Measurements from ENCODE around the gene EPHA7. TPM values are rescaled to one million over a fixed set of nuclear protein-coding genes. Genes with fewer than 3 reads are reported as not detected.

Gene EPHA7
- total and polyA plus RNA-seq, 2 of the 13 experiments (the other 11 are each of a cell fraction or from before 2014, with no cell fraction given), result not detected

- TF ChIP-seq, protein P1, sequence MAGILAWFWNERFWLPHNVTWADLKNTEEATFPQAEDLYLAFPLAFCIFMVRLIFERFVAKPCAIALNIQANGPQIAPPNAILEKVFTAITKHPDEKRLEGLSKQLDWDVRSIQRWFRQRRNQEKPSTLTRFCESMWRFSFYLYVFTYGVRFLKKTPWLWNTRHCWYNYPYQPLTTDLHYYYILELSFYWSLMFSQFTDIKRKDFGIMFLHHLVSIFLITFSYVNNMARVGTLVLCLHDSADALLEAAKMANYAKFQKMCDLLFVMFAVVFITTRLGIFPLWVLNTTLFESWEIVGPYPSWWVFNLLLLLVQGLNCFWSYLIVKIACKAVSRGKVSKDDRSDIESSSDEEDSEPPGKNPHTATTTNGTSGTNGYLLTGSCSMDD (CRISPR knock-in tag; IDR thresholded peaks at IDR 0.05), result no peak
- TF ChIP-seq BCLAF1 (IDR thresholded peaks at IDR 0.05) (no peak), RCOR2 (CRISPR knock-in tag; IDR thresholded peaks at IDR 0.05) (no peak)
These were observed 160.0 kb downstream of the EPHA7 start (continued) for GRCh38 chr6:93259332-93259731.

DNA sequence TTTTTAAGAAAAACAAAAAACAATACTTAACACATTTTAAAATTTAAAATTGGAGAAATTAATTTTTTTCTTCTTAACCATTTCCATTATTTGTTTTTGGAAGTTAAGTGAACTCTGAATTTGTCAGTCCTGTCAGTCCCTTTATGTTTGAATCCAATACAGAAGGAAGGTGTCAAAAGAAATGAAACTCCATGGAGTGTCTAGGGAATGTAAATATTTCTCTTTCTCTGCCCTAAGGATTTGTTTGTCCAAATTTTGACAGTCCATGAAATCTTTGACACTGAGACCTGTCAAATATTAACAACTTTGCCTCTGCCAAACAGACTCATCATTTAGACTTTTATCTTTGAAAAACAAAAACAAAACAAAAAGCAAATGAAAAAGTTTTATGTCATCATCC lies 166.4 kb downstream of the EPHA7 start:
- DNase-seq (ENCODE audit: low spot score) (no peak), FAIRE-seq (no peak), ATAC-seq (peak; percentile 55; the same call in 1 of the 3 replicates)
- H3K4me1 ChIP-seq (ENCODE audit: insufficient read depth, low read length), result no peaks in the 10 kb centered on the region
- no peaks in the 10 kb centered on the region for H3K36me3 ChIP-seq (replicated peaks in 1 of 2; ENCODE audit: control insufficient read depth in 1 of 2, insufficient read depth in 2 of 2, low read length in 2 of 2)
- H2AFZ ChIP-seq (ENCODE audit: low read length), result no peak overlapping the region
- no peak overlapping the region for H3K9ac ChIP-seq (ENCODE audit: insufficient read depth, low read depth, low read length)
- no TSS peak for BruUV-seq (replicated peaks)
- ChIA-PET CTCF (ENCODE audit: low intra/inter-chr PET ratio, low total read pairs) (no interaction called here), POLR2A (no interaction called here)
- in situ Hi-C loops (cut with HindIII; ENCODE audit: extremely low pct_ligation_motif_present, low pct_unique_long_range_greater_than_20kb), result no loop called here
- no peak overlapping the region for H3K4me3 ChIP-seq (replicated peaks in 1 of 3; ENCODE audit: insufficient read depth in 1 of 3, low read depth in 2 of 3, low read length in 3 of 3)
- no peaks in the 10 kb centered on the region for H3K27me3 ChIP-seq (ENCODE audit: control insufficient read depth in 1 of 2, insufficient read depth in 2 of 2, low read length in 2 of 2)
- H3K4me2 ChIP-seq (ENCODE audit: low read depth, low read length), result no peak overlapping the region
- H3K9me3 ChIP-seq (ENCODE audit: low read length), result no peaks in the 10 kb centered on the region
- no peak overlapping the region for H3K27ac ChIP-seq (ENCODE audit: extremely low read length, insufficient read depth, low read length)
- no peaks in the 10 kb centered on the region for H3K79me2 ChIP-seq (ENCODE audit: insufficient read depth, low read length)
- intact Hi-C loops (cut with micrococcal nuclease; ENCODE audit: unreplicated experiment), result no loop called here
- H4K20me1 ChIP-seq (ENCODE audit: insufficient read depth, low read length), result no peaks in the 10 kb centered on the region
- TF ChIP-seq, protein P2, sequence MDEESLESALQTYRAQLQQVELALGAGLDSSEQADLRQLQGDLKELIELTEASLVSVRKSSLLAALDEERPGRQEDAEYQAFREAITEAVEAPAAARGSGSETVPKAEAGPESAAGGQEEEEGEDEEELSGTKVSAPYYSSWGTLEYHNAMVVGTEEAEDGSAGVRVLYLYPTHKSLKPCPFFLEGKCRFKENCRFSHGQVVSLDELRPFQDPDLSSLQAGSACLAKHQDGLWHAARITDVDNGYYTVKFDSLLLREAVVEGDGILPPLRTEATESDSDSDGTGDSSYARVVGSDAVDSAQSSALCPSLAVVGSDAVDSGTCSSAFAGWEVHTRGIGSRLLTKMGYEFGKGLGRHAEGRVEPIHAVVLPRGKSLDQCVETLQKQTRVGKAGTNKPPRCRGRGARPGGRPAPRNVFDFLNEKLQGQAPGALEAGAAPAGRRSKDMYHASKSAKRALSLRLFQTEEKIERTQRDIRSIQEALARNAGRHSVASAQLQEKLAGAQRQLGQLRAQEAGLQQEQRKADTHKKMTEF (CRISPR knock-in tag; IDR thresholded peaks at IDR 0.05), result no peak
- TF ChIP-seq, protein P3, sequence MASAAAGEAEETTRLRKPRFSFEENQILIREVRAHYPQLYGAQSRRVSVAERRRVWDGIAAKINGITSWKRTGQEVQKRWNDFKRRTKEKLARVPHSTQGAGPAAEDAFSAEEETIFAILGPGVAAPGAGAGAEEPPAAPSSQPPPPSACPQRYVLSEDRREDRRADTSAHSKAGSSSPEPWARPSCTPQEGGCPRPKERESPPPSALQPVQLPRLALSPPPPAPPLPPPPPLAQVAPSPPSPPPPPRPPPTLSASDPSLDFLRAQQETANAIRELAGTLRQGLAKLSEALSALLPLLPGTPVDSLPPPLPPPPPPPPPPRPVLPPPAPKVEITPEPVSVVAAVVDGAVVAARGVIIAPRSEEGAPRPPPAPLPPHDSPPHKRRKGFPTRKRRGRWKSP (CRISPR knock-in tag; IDR thresholded peaks at IDR 0.05), result no peak
- TF ChIP-seq ZNF580 (CRISPR knock-in tag; IDR thresholded peaks at IDR 0.05; ENCODE audit: borderline replicate concordance, low read depth) (no peak), PAXIP1 (CRISPR knock-in tag; conservative IDR thresholded peaks at IDR 0.05) (peak; percentile 30; the same call in 1 of the 2 replicates), BCL6 (CRISPR knock-in tag; IDR thresholded peaks at IDR 0.05) (peak; percentile 89), SIN3B (IDR thresholded peaks at IDR 0.05; ENCODE audit: low read length) (no peak), ZNF510 (CRISPR knock-in tag; IDR thresholded peaks at IDR 0.05; ENCODE audit: low read depth) (no peak)
- TF ChIP-seq, protein P4, sequence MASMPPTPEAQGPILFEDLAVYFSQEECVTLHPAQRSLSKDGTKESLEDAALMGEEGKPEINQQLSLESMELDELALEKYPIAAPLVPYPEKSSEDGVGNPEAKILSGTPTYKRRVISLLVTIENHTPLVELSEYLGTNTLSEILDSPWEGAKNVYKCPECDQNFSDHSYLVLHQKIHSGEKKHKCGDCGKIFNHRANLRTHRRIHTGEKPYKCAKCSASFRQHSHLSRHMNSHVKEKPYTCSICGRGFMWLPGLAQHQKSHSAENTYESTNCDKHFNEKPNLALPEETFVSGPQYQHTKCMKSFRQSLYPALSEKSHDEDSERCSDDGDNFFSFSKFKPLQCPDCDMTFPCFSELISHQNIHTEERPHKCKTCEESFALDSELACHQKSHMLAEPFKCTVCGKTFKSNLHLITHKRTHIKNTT (CRISPR knock-in tag; IDR thresholded peaks at IDR 0.05), result no peak
